ENCODE measurements around the gene RPAP2. TPM values are rescaled to one million over a fixed set of nuclear protein-coding genes. Genes with fewer than 3 reads are reported as not detected.

RPAP2 gene
- total and polyA plus RNA-seq, 2 donors (not counting 1 experiment from before 2014, with no cell fraction given): 5.6 to 13.3 TPM

- no peak overlapping the region for H3K4me3 ChIP-seq (replicated peaks in 1 of 4; ENCODE audit: control extremely low read depth in 1 of 4, insufficient read depth in 1 of 4, low read depth in 3 of 4, low read length in 4 of 4)
- H3K9ac ChIP-seq (ENCODE audit: insufficient read depth, low read length): no peak overlapping the region
- no peaks in the 10 kb centered on the region for H3K4me1 ChIP-seq (ENCODE audit: control insufficient read depth, extremely low read depth, insufficient read depth, low read length)
- H4K20me1 ChIP-seq (ENCODE audit: control insufficient read depth, extremely low read depth, insufficient read depth, low read length): no peaks in the 10 kb centered on the region
- H3K27me3 ChIP-seq (ENCODE audit: control insufficient read depth, insufficient read depth, low read length): no peaks in the 10 kb centered on the region
- no peaks in the 10 kb centered on the region for H3K9me3 ChIP-seq (ENCODE audit: control insufficient read depth, insufficient read depth, low read depth, low read length)
- H3K4me2 ChIP-seq (ENCODE audit: extremely low read depth, insufficient read depth, low read length): no peak overlapping the region
- H3K79me2 ChIP-seq (ENCODE audit: control insufficient read depth, insufficient read depth, low read length): peaks cover 9% of the 10 kb centered on the region
- no peak overlapping the region for H3K27ac ChIP-seq (ENCODE audit: insufficient read depth, low read length)
- no peak overlapping the region for H2AFZ ChIP-seq (ENCODE audit: low read length)
- no peaks in the 10 kb centered on the region for H3K36me3 ChIP-seq (ENCODE audit: control insufficient read depth, insufficient read depth, low read length)
- no peak for DNase-seq (ENCODE audit: low read depth in 2 of 2)
- TF ChIP-seq CTCF (conservative IDR thresholded peaks at IDR 0.05 in 1 of 2, IDR thresholded peaks at IDR 0.05 in 1 of 2; ENCODE audit: low read depth in 1 of 2, low read length in 2 of 2) (no peak), EZH2 (IDR thresholded peaks at IDR 0.05; ENCODE audit: low read length, missing control alignments) (no peak)
Measured at GRCh38 chr1:92301021-92301420, 2.2 kb downstream of the RPAP2 start.

- Histone ChIP-seq H3K4me2 (ENCODE audit: extremely low read depth, insufficient read depth, low read length) (no peak overlapping the region), H3K9ac (ENCODE audit: insufficient read depth, low read length) (no peak overlapping the region), H3K27ac (ENCODE audit: insufficient read depth, low read length) (no peak overlapping the region), H3K4me3 (replicated peaks in 1 of 4; ENCODE audit: control extremely low read depth in 1 of 4, insufficient read depth in 1 of 4, low read depth in 3 of 4, low read length in 4 of 4) (no peak overlapping the region), H3K9me3 (ENCODE audit: control insufficient read depth, insufficient read depth, low read depth, low read length) (no peaks in the 10 kb centered on the region), H2AFZ (ENCODE audit: low read length) (no peak overlapping the region), H3K27me3 (ENCODE audit: control insufficient read depth, insufficient read depth, low read length) (no peaks in the 10 kb centered on the region), H3K4me1 (ENCODE audit: control insufficient read depth, extremely low read depth, insufficient read depth, low read length) (no peaks in the 10 kb centered on the region), H3K79me2 (ENCODE audit: control insufficient read depth, insufficient read depth, low read length) (no peaks in the 10 kb centered on the region), H4K20me1 (ENCODE audit: control insufficient read depth, extremely low read depth, insufficient read depth, low read length) (no peaks in the 10 kb centered on the region), H3K36me3 (ENCODE audit: control insufficient read depth, insufficient read depth, low read length) (no peaks in the 10 kb centered on the region)
- no peak for DNase-seq (ENCODE audit: low read depth in 2 of 2)
- TF ChIP-seq CTCF (conservative IDR thresholded peaks at IDR 0.05 in 1 of 2, IDR thresholded peaks at IDR 0.05 in 1 of 2; ENCODE audit: low read depth in 1 of 2, low read length in 2 of 2) (no peak), EZH2 (IDR thresholded peaks at IDR 0.05; ENCODE audit: low read length, missing control alignments) (no peak)
Measured at GRCh38 chr1:92306020-92306419, 7.2 kb downstream of the RPAP2 start.

- Histone ChIP-seq H3K27me3 (ENCODE audit: control insufficient read depth, insufficient read depth, low read length) (no peaks in the 10 kb centered on the region), H2AFZ (ENCODE audit: low read length) (no peak overlapping the region), H3K79me2 (ENCODE audit: control insufficient read depth, insufficient read depth, low read length) (no peaks in the 10 kb centered on the region), H3K27ac (ENCODE audit: insufficient read depth, low read length) (no peak overlapping the region), H3K4me3 (replicated peaks in 1 of 4; ENCODE audit: control extremely low read depth in 1 of 4, insufficient read depth in 1 of 4, low read depth in 3 of 4, low read length in 4 of 4) (no peak overlapping the region), H3K4me1 (ENCODE audit: control insufficient read depth, extremely low read depth, insufficient read depth, low read length) (no peaks in the 10 kb centered on the region), H3K9ac (ENCODE audit: insufficient read depth, low read length) (no peak overlapping the region), H3K36me3 (ENCODE audit: control insufficient read depth, insufficient read depth, low read length) (no peaks in the 10 kb centered on the region), H3K4me2 (ENCODE audit: extremely low read depth, insufficient read depth, low read length) (no peak overlapping the region), H4K20me1 (ENCODE audit: control insufficient read depth, extremely low read depth, insufficient read depth, low read length) (no peaks in the 10 kb centered on the region), H3K9me3 (ENCODE audit: control insufficient read depth, insufficient read depth, low read depth, low read length) (no peaks in the 10 kb centered on the region)
- no peak for TF ChIP-seq CTCF (conservative IDR thresholded peaks at IDR 0.05 in 1 of 2, IDR thresholded peaks at IDR 0.05 in 1 of 2; ENCODE audit: low read depth in 1 of 2, low read length in 2 of 2)
- TF ChIP-seq EZH2 (IDR thresholded peaks at IDR 0.05; ENCODE audit: low read length, missing control alignments): no peak
- DNase-seq (ENCODE audit: low read depth in 2 of 2): no peak
Measured at GRCh38 chr1:92307980-92308379, 9.1 kb downstream of the RPAP2 start.
